Measurements from ENCODE around the gene ESPN. TPM values are rescaled to one million over a fixed set of nuclear protein-coding genes. Genes with fewer than 3 reads are reported as not detected.

The ESPN gene
- polyA plus RNA-seq, 1 of the 3 experiments (the other 2 are of a cell fraction), result 0.33 TPM

GRCh38 chr1:6467224-6467623, 42.6 kb downstream of the ESPN start:
- Histone ChIP-seq H2AFZ (ENCODE audit: low read depth) (no peak overlapping the region), H3K4me3 (ENCODE audit: low read depth in 2 of 2, low read length in 1 of 2) (no peak overlapping the region), H3F3A (replicated peaks; ENCODE audit: insufficient read depth) (no peaks in the 10 kb centered on the region), H3K27ac (ENCODE audit: low read depth in 2 of 2, low read length in 1 of 2) (no peak overlapping the region), H3K9me3 (no peaks in the 10 kb centered on the region), H3K9ac (no peak overlapping the region), H3K79me2 (ENCODE audit: insufficient read depth) (no peaks in the 10 kb centered on the region), H3K36me3 (replicated peaks in 1 of 2; ENCODE audit: control insufficient read depth in 1 of 2, insufficient read depth in 2 of 2, low read length in 1 of 2) (peaks cover 0 to 46% of the 10 kb centered on the region in 2 experiments), H3K4me1 (ENCODE audit: control insufficient read depth in 1 of 2, insufficient read depth in 2 of 2, low read depth in 1 of 2, low read length in 1 of 2) (no peaks in the 10 kb centered on the region), H3K27me3 (ENCODE audit: insufficient read depth) (no peaks in the 10 kb centered on the region), H3K4me2 (no peak overlapping the region), H3K9me2 (no peaks in the 10 kb centered on the region), H4K20me1 (ENCODE audit: insufficient read depth) (no peaks in the 10 kb centered on the region)
- no peak for DNase-seq
- ChIA-PET POLR2A (no interaction called here), CTCF (interaction anchor here (0.9 to 4.2 kb wide), 6 partner anchors 8 to 205 kb away, joined by 3 to 12 read pairs (median 4); no protein-coding TSS in a partner anchor)
- 93% methylated on average over 6 of the region's 12 CpGs for WGBS (ENCODE audit: low lambda C conversion rate)
- TF ChIP-seq POLR2AphosphoS5 (IDR thresholded peaks at IDR 0.05; ENCODE audit: low read depth, low read length), result no peak
- no peak for TF ChIP-seq USF1 (IDR thresholded peaks at IDR 0.05; ENCODE audit: borderline replicate concordance, low read depth)
- TF ChIP-seq GABPA (IDR thresholded peaks at IDR 0.05; ENCODE audit: low read depth), result no peak
- TF ChIP-seq NRF1 (IDR thresholded peaks at IDR 0.05; ENCODE audit: low read depth, low read length), result no peak
- no peak for TF ChIP-seq SMC3 (IDR thresholded peaks at IDR 0.05; ENCODE audit: low read depth, low read length)
- TF ChIP-seq RAD21 (IDR thresholded peaks at IDR 0.05; ENCODE audit: low read length), result no peak
- TF ChIP-seq TAF1 (IDR thresholded peaks at IDR 0.05; ENCODE audit: borderline replicate concordance, low read depth, low read length), result no peak
- no peak for TF ChIP-seq SIN3A (IDR thresholded peaks at IDR 0.05; ENCODE audit: borderline replicate concordance, low read depth, low read length)
- no peak for TF ChIP-seq MAX (IDR thresholded peaks at IDR 0.05; ENCODE audit: low read depth)
- no peak for TF ChIP-seq CHD2 (IDR thresholded peaks at IDR 0.05; ENCODE audit: low read length, partially characterized antibody)
- no peak for TF ChIP-seq CTCF (IDR thresholded peaks at IDR 0.05)
- TF ChIP-seq JUND (IDR thresholded peaks at IDR 0.05), result no peak
- no peak for TF ChIP-seq ELF1 (IDR thresholded peaks at IDR 0.05)
- no peak for TF ChIP-seq NFIC (IDR thresholded peaks at IDR 0.05; ENCODE audit: borderline replicate concordance)
- TF ChIP-seq MEF2A (IDR thresholded peaks at IDR 0.05; ENCODE audit: borderline replicate concordance, low read depth), result no peak
- TF ChIP-seq REST (IDR thresholded peaks at IDR 0.05; ENCODE audit: low read depth, low read length), result no peak

All from SK-N-SH (cell line).